Activated B cell treated with CpG ODN at 0.5 μM for 24 hours (primary cell): ENCODE measurements around the gene GRIK4. TPM values are rescaled to one million over a fixed set of nuclear protein-coding genes. Genes with fewer than 3 reads are reported as not detected.

Source experiments
- ATAC-seq: fragments of 200-7000 bp; cut with Tn5 transposase; one replicate; pipeline ENCODE4 v1.10.0; 2021; ENCODE audit warnings: low read depth, mild to moderate bottlenecking, moderate library complexity
- CTCF ChIA-PET: fragments of 350-600 bp; sonication (Branson Sonifier 250); formaldehyde crosslinking; loops from one replicate; lab custom pipeline; 2021; ENCODE audit warnings: antibody characterized with exemption; lab: Charles Lee
- POLR2A ChIA-PET: fragments of 350-600 bp; sonication (Branson Sonifier 250); formaldehyde crosslinking; loops from one replicate; lab custom pipeline; 2021; ENCODE audit warnings: antibody characterized with exemption; lab: Charles Lee
- DNase-seq: peaks from one replicate; pipeline ENCODE4 v3.0.0; 2022
- H3K27ac Mint-ChIP-seq: one replicate; pipeline ENCODE4 v1.8.0; 2020; ENCODE audit warnings: mixed read lengths
- H3K27me3 Mint-ChIP-seq: one replicate; pipeline ENCODE4 v1.8.0; 2021; ENCODE audit warnings: mixed read lengths
- H3K36me3 Mint-ChIP-seq: one replicate; pipeline ENCODE4 v1.8.0; 2021; ENCODE audit warnings: low read depth, mixed read lengths
- H3K4me1 Mint-ChIP-seq: one replicate; pipeline ENCODE4 v1.8.0; 2021; ENCODE audit warnings: mixed read lengths
- H3K4me3 Mint-ChIP-seq: one replicate; pipeline ENCODE4 v1.8.0; 2020; ENCODE audit warnings: mild to moderate bottlenecking, mixed read lengths
- H3K9me3 Mint-ChIP-seq: one replicate; pipeline ENCODE4 v1.8.0; 2020; ENCODE audit warnings: mixed read lengths
- CTCF ChIP-seq: fragments of 200-600 bp; IDR thresholded peaks from one replicate; pipeline ENCODE4 v1.8.0; 2022; ENCODE audit warnings: antibody characterized with exemption, mild to moderate bottlenecking
- intact Hi-C: fragments of 100-400 bp; cut with micrococcal nuclease; formaldehyde crosslinking; loops from one replicate; pipeline ENCODE4 v1.15.1; 2024
- total RNA-seq: library from RNA; stranded (reverse); gene quantifications from 2 replicates; pipeline ENCODE4 v1.2.3, GENCODE V29; 2022

GRIK4 gene
- total RNA-seq, 1 donor from 2014 or later: not detected

- H3K4me3 Mint-ChIP-seq: no peak overlapping the region
- peaks cover 15% of the 10 kb centered on the region for H3K27me3 Mint-ChIP-seq
- no peak for DNase-seq
- ATAC-seq: no peak
- intact Hi-C loops: no loop called here
- CTCF ChIA-PET: no interaction called here
- POLR2A ChIA-PET: no interaction called here
- no peak overlapping the region for H3K27ac Mint-ChIP-seq
- H3K4me1 Mint-ChIP-seq: no peaks in the 10 kb centered on the region
- H3K9me3 Mint-ChIP-seq: no peaks in the 10 kb centered on the region
- no peak for TF ChIP-seq CTCF
- no peaks in the 10 kb centered on the region for H3K36me3 Mint-ChIP-seq
These were observed 134.7 kb downstream of the GRIK4 start for GRCh38 chr11:120646206-120646605.

- CTCF ChIA-PET: no interaction called here
- DNase-seq: no peak
- no peak for ATAC-seq
- no peaks in the 10 kb centered on the region for H3K36me3 Mint-ChIP-seq
- H3K9me3 Mint-ChIP-seq: no peaks in the 10 kb centered on the region
- POLR2A ChIA-PET: no interaction called here
- H3K27ac Mint-ChIP-seq: no peak overlapping the region
- no peak for TF ChIP-seq CTCF
- intact Hi-C loops: no loop called here
- peaks cover 11% of the 10 kb centered on the region for H3K27me3 Mint-ChIP-seq
- no peaks in the 10 kb centered on the region for H3K4me1 Mint-ChIP-seq
- H3K4me3 Mint-ChIP-seq: no peak overlapping the region
These were observed 136.1 kb downstream of the GRIK4 start for GRCh38 chr11:120647681-120648080.

GRCh38 chr11:120648771-120649170, 137.2 kb downstream of the GRIK4 start:
- no peak overlapping the region for H3K27ac Mint-ChIP-seq
- DNase-seq (no peak), ATAC-seq (no peak)
- no peaks in the 10 kb centered on the region for H3K36me3 Mint-ChIP-seq
- no peak overlapping the region for H3K4me3 Mint-ChIP-seq
- intact Hi-C loops: no loop called here
- ChIA-PET CTCF (no interaction called here), POLR2A (no interaction called here)
- peaks cover 6% of the 10 kb centered on the region for H3K27me3 Mint-ChIP-seq
- no peak for TF ChIP-seq CTCF
- no peaks in the 10 kb centered on the region for H3K9me3 Mint-ChIP-seq
- H3K4me1 Mint-ChIP-seq: no peaks in the 10 kb centered on the region

- no peak overlapping the region for H3K4me3 Mint-ChIP-seq
- ChIA-PET POLR2A (no interaction called here), CTCF (no interaction called here)
- H3K27ac Mint-ChIP-seq: no peak overlapping the region
- ATAC-seq (no peak), DNase-seq (no peak)
- no peak for TF ChIP-seq CTCF
- H3K4me1 Mint-ChIP-seq: no peaks in the 10 kb centered on the region
- H3K27me3 Mint-ChIP-seq: peaks cover 6% of the 10 kb centered on the region
- no peaks in the 10 kb centered on the region for H3K36me3 Mint-ChIP-seq
- intact Hi-C loops: no loop called here
- H3K9me3 Mint-ChIP-seq: no peaks in the 10 kb centered on the region
These were observed 137.8 kb downstream of the GRIK4 start for GRCh38 chr11:120649316-120649715.

- TF ChIP-seq CTCF: no peak
- no peak for ATAC-seq
These were observed 139.8 kb downstream of the GRIK4 start for GRCh38 chr11:120651396-120651795.

More at GRCh38 chr11:120651396-120651795, 139.8 kb downstream of the GRIK4 start:
- no peaks in the 10 kb centered on the region for H3K36me3 Mint-ChIP-seq
- POLR2A ChIA-PET: no interaction called here
- H3K4me1 Mint-ChIP-seq: peaks cover 3% of the 10 kb centered on the region
- no peaks in the 10 kb centered on the region for H3K9me3 Mint-ChIP-seq
- H3K27me3 Mint-ChIP-seq: peaks cover 2% of the 10 kb centered on the region
- CTCF ChIA-PET: no interaction called here
- H3K27ac Mint-ChIP-seq: no peak overlapping the region
- intact Hi-C loops: no loop called here
- no peak overlapping the region for H3K4me3 Mint-ChIP-seq
- no peak for DNase-seq
